HCT116 (cell line): ENCODE measurements around the gene B3GNT5. TPM values are rescaled to one million over a fixed set of nuclear protein-coding genes. Genes with fewer than 3 reads are reported as not detected.

Experiments
- ATAC-seq: fragments of 200-7000 bp; cut with Tn5 transposase; 2 replicates; pipeline ENCODE4 v1.9.1; 2020; ENCODE audit warnings: mild to moderate bottlenecking, moderate library complexity
- BruUV-seq: library from RNA; stranded (reverse); fragments of 400-500 nt; replicated peaks from 2 replicates; lab custom pipeline; 2021; lab: Mats Ljungman, UMichigan
- CTCF ChIA-PET: fragments of 300-600 bp; sonication (Branson Sonifier 250); formaldehyde crosslinking; loops from one replicate; lab custom pipeline; 2021; ENCODE audit warnings: antibody characterized with exemption; lab: Charles Lee
- POLR2A ChIA-PET: fragments of 300-600, 350-600 bp; sonication (Branson Sonifier 250); formaldehyde crosslinking; loops from one replicate; lab custom pipeline; 2021; ENCODE audit warnings: antibody characterized with exemption; lab: Charles Lee
- RAD21 ChIA-PET, 2 experiments: fragments of 300-600 bp; sonication (Branson Sonifier 250); formaldehyde crosslinking; loops; one replicate each; lab custom pipeline; 2023; ENCODE audit warnings: low total read pairs in 2 of 2; ENCODE audit not compliant: uncharacterized antibody in 2 of 2, unreplicated experiment in 2 of 2, low non-redundant PET in 1 of 2; lab: Charles Lee
- DNase-seq: peaks from one replicate; pipeline ENCODE4 v3.0.0-alpha.2; 2010; ENCODE audit warnings: low read depth, low spot score
- H2AFZ ChIP-seq: fragments of 200-600 bp; shearing (Covaris generic), sonication (generic); 2 replicates; pipeline ENCODE4 v1.6.1; 2017; ENCODE audit warnings: low read depth, mixed run types, mixed read lengths, antibody characterized with exemption, low read length; ENCODE audit not compliant: poor library complexity, severe bottlenecking
- H3K27ac ChIP-seq: 2 replicates; pipeline ENCODE4 v1.5.1; 2012; ENCODE audit warnings: low read depth, low read length
- H3K27me3 ChIP-seq: fragments of 200-600 bp; sonication (generic); 2 replicates; pipeline ENCODE4 v1.6.1; 2016; ENCODE audit warnings: mixed run types, low read length, mixed read lengths; ENCODE audit not compliant: insufficient read depth
- H3K36me3 ChIP-seq, 2 experiments: fragments of 200-500 bp in 1 of 2; fragments of 200-600 bp in 1 of 2; sonication (Bioruptor generic) in 1 of 2; sonication (generic) in 1 of 2; 2 replicates each; pipeline versions ENCODE4 v1.5.1 to v1.6.1; 2014 to 2016; ENCODE audit warnings: low read length in 2 of 2, inconsistent platforms in 1 of 2, mixed read lengths in 1 of 2, mixed run types in 1 of 2; ENCODE audit not compliant: insufficient read depth in 2 of 2, control insufficient read depth in 1 of 2
- H3K4me1 ChIP-seq, 2 experiments: fragments of 200-600 bp in 1 of 2; sonication (generic) in 1 of 2; 2 replicates each; pipeline versions ENCODE4 v1.5.1 to v1.6.1; 2012 to 2017; ENCODE audit warnings: low read length in 2 of 2, inconsistent platforms in 1 of 2, mild to moderate bottlenecking in 1 of 2, mixed read lengths in 1 of 2, mixed run types in 1 of 2, moderate library complexity in 1 of 2; ENCODE audit not compliant: insufficient read depth in 2 of 2, control insufficient read depth in 1 of 2
- H3K4me2 ChIP-seq: fragments of 200-600 bp; sonication (generic); 2 replicates; pipeline ENCODE4 v1.6.1; 2017; ENCODE audit warnings: mixed run types, low read length, mixed read lengths
- H3K4me3 ChIP-seq, 2 experiments: fragments of 200-600 bp in 1 of 2; sonication (generic) in 1 of 2; replicated peaks in 1 of 2; 2 replicates each; pipeline ENCODE4 v1.5.1; 2011 to 2016; ENCODE audit warnings: low read length in 2 of 2, control low read depth in 1 of 2, low read depth in 1 of 2, mild to moderate bottlenecking in 1 of 2, mixed read lengths in 1 of 2, mixed run types in 1 of 2
- H3K79me2 ChIP-seq: fragments of 200-600 bp; sonication (generic); 2 replicates; pipeline ENCODE4 v1.6.1; 2017; ENCODE audit warnings: mild to moderate bottlenecking, mixed run types, low read length, moderate library complexity, mixed read lengths; ENCODE audit not compliant: insufficient read depth
- H3K9ac ChIP-seq: fragments of 200-600 bp; sonication (generic); 2 replicates; pipeline ENCODE4 v1.6.1; 2016; ENCODE audit warnings: low read length, mixed read lengths
- H3K9me2 ChIP-seq: fragments of 200-600 bp; sonication (generic), shearing (Covaris generic); 2 replicates; pipeline ENCODE4 v1.6.1; 2017; ENCODE audit warnings: mixed run types, mild to moderate bottlenecking, moderate library complexity; ENCODE audit not compliant: insufficient read depth
- H3K9me3 ChIP-seq, 2 experiments: fragments of 200-500 bp in 1 of 2; fragments of 200-600 bp in 1 of 2; sonication (Bioruptor generic) in 1 of 2; sonication (generic) in 1 of 2; 2 replicates each; pipeline ENCODE4 v1.6.1; 2014 to 2017; ENCODE audit warnings: low read length in 2 of 2, mixed read lengths in 2 of 2, inconsistent platforms in 1 of 2, low read depth in 1 of 2, mild to moderate bottlenecking in 1 of 2, mixed run types in 1 of 2, moderate library complexity in 1 of 2; ENCODE audit not compliant: control insufficient read depth in 1 of 2, insufficient read depth in 1 of 2
- H4K20me1 ChIP-seq: fragments of 200-600 bp; sonication (generic), shearing (Covaris generic); 2 replicates; pipeline ENCODE4 v1.6.1; 2017; ENCODE audit warnings: mixed run types, mild to moderate bottlenecking, moderate library complexity; ENCODE audit not compliant: insufficient read depth
- ATF3 ChIP-seq: IDR thresholded peaks from 2 replicates; pipeline ENCODE4 v1.6.1; 2012
- CEBPB ChIP-seq: IDR thresholded peaks from 2 replicates; pipeline ENCODE4 v1.6.1; 2012; ENCODE audit warnings: low read depth
- EGR1 ChIP-seq: IDR thresholded peaks from 2 replicates; pipeline ENCODE4 v1.6.1; 2012; ENCODE audit warnings: low read depth
- FOSL1 ChIP-seq: IDR thresholded peaks from 2 replicates; pipeline ENCODE4 v1.6.1; 2012; ENCODE audit warnings: low read depth
- MAX ChIP-seq: IDR thresholded peaks from 2 replicates; pipeline ENCODE4 v1.6.1; 2012
- POLR2A ChIP-seq: IDR thresholded peaks from 2 replicates; pipeline ENCODE4 v1.7.0; 2011; ENCODE audit warnings: borderline replicate concordance; ENCODE audit not compliant: insufficient read depth, insufficient read length; ENCODE audit errors: extremely low read depth
- POLR2AphosphoS5 ChIP-seq: IDR thresholded peaks from 2 replicates; pipeline ENCODE4 v1.6.1; 2011; ENCODE audit warnings: mild to moderate bottlenecking, low read depth, low read length, moderate library complexity
- RAD21 ChIP-seq: IDR thresholded peaks from 2 replicates; pipeline ENCODE4 v1.6.1; 2012; ENCODE audit warnings: low read depth, mild to moderate bottlenecking
- SP1 ChIP-seq: IDR thresholded peaks from 2 replicates; pipeline ENCODE4 v1.6.1; 2012; ENCODE audit warnings: low read depth
- SRF ChIP-seq: IDR thresholded peaks from 2 replicates; pipeline ENCODE4 v1.6.1; 2012; ENCODE audit warnings: low read depth
- TCF7L2 ChIP-seq: IDR thresholded peaks from 2 replicates; pipeline ENCODE4 v1.7.0; 2011; ENCODE audit warnings: borderline replicate concordance, inconsistent platforms; ENCODE audit not compliant: insufficient read depth, insufficient read length; ENCODE audit errors: extremely low read depth
- YY1 ChIP-seq: IDR thresholded peaks from 2 replicates; pipeline ENCODE4 v1.6.1; 2011; ENCODE audit warnings: low read length, low read depth, moderate library complexity, mild to moderate bottlenecking; ENCODE audit not compliant: insufficient replicate concordance; ENCODE audit errors: extremely low read depth
- ZFX ChIP-seq: fragments of 450-650 bp; IDR thresholded peaks from 2 replicates; pipeline ENCODE4 v1.6.1; 2017
- ZNF274 ChIP-seq: fragments of 200-500 bp; sonication (Bioruptor generic); IDR thresholded peaks from 2 replicates; pipeline ENCODE4 v1.6.1; 2014; ENCODE audit warnings: mild to moderate bottlenecking, low read depth, low read length, inconsistent platforms
- intact Hi-C: fragments of 100-400 bp; cut with micrococcal nuclease; formaldehyde crosslinking; loops from 2 replicates; pipeline ENCODE4 v1.10.0; 2022
- total RNA-seq: library from RNA; stranded (reverse); gene quantifications from one replicate; pipeline ENCODE4 v1.2.1, GENCODE V29; 2021; ENCODE audit not compliant: unreplicated experiment

The B3GNT5 gene
- total RNA-seq, 1 experiment from 2014 or later = 25.3 TPM

- TF ChIP-seq SRF (no peak), FOSL1 (no peak), TCF7L2 (no peak), SP1 (no peak)
- Histone ChIP-seq H3K27me3 (no peaks in the 10 kb centered on the region), H3K79me2 (no peaks in the 10 kb centered on the region), H3K4me2 (no peak overlapping the region), H4K20me1 (no peaks in the 10 kb centered on the region), H3K9ac (no peak overlapping the region), H2AFZ (no peak overlapping the region), H3K4me1 (peaks cover 0 to 12% of the 10 kb centered on the region in 2 experiments; a peak in 2 of 4 replicates), H3K27ac (no peak overlapping the region), H3K9me2 (no peaks in the 10 kb centered on the region), H3K9me3 (no peaks in the 10 kb centered on the region), H3K4me3 (no peak overlapping the region), H3K36me3 (no peaks in the 10 kb centered on the region)
- CTCF ChIA-PET = no interaction called here
- ATAC-seq = no peak
- intact Hi-C loops = no loop called here
- POLR2A ChIA-PET = interaction anchor here (0.9 kb wide), 1 partner anchor 10 kb away, joined by 3 read pairs; no protein-coding TSS in a partner anchor
- BruUV-seq = no TSS peak
- DNase-seq = no peak
- RAD21 ChIA-PET = no interaction called here
Measured at GRCh38 chr3:183308751-183309150, 55.7 kb downstream of the B3GNT5 start.

GRCh38 chr3:183309276-183309675 lies 56.2 kb downstream of the B3GNT5 start:
- Histone ChIP-seq H3K4me3 (no peak overlapping the region), H4K20me1 (no peaks in the 10 kb centered on the region), H3K36me3 (no peaks in the 10 kb centered on the region), H3K9ac (no peak overlapping the region), H2AFZ (no peak overlapping the region), H3K27ac (no peak overlapping the region), H3K79me2 (no peaks in the 10 kb centered on the region), H3K4me1 (peaks cover 0 to 12% of the 10 kb centered on the region in 2 experiments; a peak in 2 of 4 replicates), H3K9me3 (no peaks in the 10 kb centered on the region), H3K4me2 (no peak overlapping the region), H3K27me3 (no peaks in the 10 kb centered on the region), H3K9me2 (no peaks in the 10 kb centered on the region)
- RAD21 ChIA-PET = no interaction called here
- POLR2A ChIA-PET = no interaction called here
- BruUV-seq = no TSS peak
- no peak for TF ChIP-seq ATF3
- TF ChIP-seq ZFX = no peak
- no peak for TF ChIP-seq EGR1
- no peak for TF ChIP-seq ZNF274
- TF ChIP-seq RAD21 = no peak
- TF ChIP-seq MAX = no peak
- TF ChIP-seq TCF7L2 = no peak
- no peak for TF ChIP-seq POLR2A
- TF ChIP-seq FOSL1 = no peak
- no peak for TF ChIP-seq CEBPB
- no peak for TF ChIP-seq POLR2AphosphoS5
- TF ChIP-seq YY1 = no peak
- no peak for DNase-seq
- CTCF ChIA-PET = no interaction called here
- no peak for ATAC-seq
- intact Hi-C loops = no loop called here
